A549 (cell line): ENCODE results near the gene CALML4. TPM values are rescaled to one million over a fixed set of nuclear protein-coding genes. Genes with fewer than 3 reads are reported as not detected.
A peak's percentile ranks its signal among the peaks of the same experiment; 100 is the strongest.

Source experiments
- ATAC-seq, 2 experiments: fragments of 200-7000 bp in 1 of 2; fragments of >200 bp in 1 of 2; cut with Nextera tagmentation in 1 of 2; cut with Tn5 transposase in 1 of 2; 3 replicates each; pipeline versions ENCODE4 v1.8.0 to v1.9.1; 2018 to 2020; ENCODE audit warnings: mild to moderate bottlenecking in 1 of 2, moderate library complexity in 1 of 2
- CTCF ChIA-PET: fragments of 300-600 bp; sonication (Branson Sonifier 250); formaldehyde crosslinking; extraction: SDS; loops from one replicate; lab custom pipeline; 2021; ENCODE audit warnings: antibody characterized with exemption, inconsistent platforms; lab: Yijun Ruan, JAX
- POLR2A ChIA-PET: fragments of 350-600 bp; formaldehyde crosslinking; extraction: SDS; loops from one replicate; lab custom pipeline; 2021; ENCODE audit warnings: antibody characterized with exemption, inconsistent platforms; lab: Yijun Ruan, JAX
- DNase-seq, 2 experiments: peaks; one replicate each; pipeline versions ENCODE4 v3.0.0 to v3.0.0-alpha.2; 2011 to 2016; ENCODE audit warnings: low read depth in 1 of 2, low spot score in 1 of 2
- FAIRE-seq: peaks from 2 replicates; lab custom pipeline; 2011; peaks lifted over from hg19 to GRCh38; lab: Jason Lieb, UNC
- H3K27ac ChIP-seq, 2 experiments: fragments of >200 bp; sonication (Bioruptor Twin); formaldehyde crosslinking; 3 replicates each; pipeline ENCODE4 v1.5.1; 2016 to 2017
- H3K4me1 ChIP-seq: fragments of >200 bp; sonication (Bioruptor Twin); formaldehyde crosslinking; 3 replicates; pipeline ENCODE4 v1.6.1; 2016
- H3K4me2 ChIP-seq: fragments of >200 bp; sonication (Bioruptor Twin); formaldehyde crosslinking; 3 replicates; pipeline ENCODE4 v1.6.1; 2016
- H3K4me3 ChIP-seq: fragments of >200 bp; sonication (Bioruptor Twin); formaldehyde crosslinking; 3 replicates; pipeline ENCODE4 v1.5.1; 2016
- H3K9me3 ChIP-seq: fragments of >200 bp; sonication (Bioruptor Twin); formaldehyde crosslinking; 3 replicates; pipeline ENCODE4 v1.6.1; 2016
- CBX8 ChIP-seq: fragments of 200-600 bp; sonication (generic); IDR thresholded peaks from 2 replicates; pipeline ENCODE4 v1.6.1; 2016
- CEBPB ChIP-seq, 2 experiments: fragments of >200 bp in 1 of 2; sonication (Bioruptor Twin) in 1 of 2; formaldehyde crosslinking in 1 of 2; IDR thresholded peaks; 2 replicates each; pipeline ENCODE4 v1.6.1; 2012 to 2016
- ELK1 ChIP-seq: fragments of 150-350 bp; IDR thresholded peaks from 2 replicates; pipeline ENCODE4 v1.6.1; 2014; ENCODE audit warnings: low read depth, mild to moderate bottlenecking, low read length
- ESRRA ChIP-seq: fragments of 150-350 bp; IDR thresholded peaks from 2 replicates; pipeline ENCODE4 v1.6.1; 2014; ENCODE audit warnings: mild to moderate bottlenecking, low read length, borderline replicate concordance
- FOSL2 ChIP-seq, 2 experiments: fragments of 450-650 bp in 1 of 2; fragments of >200 bp in 1 of 2; sonication (Bioruptor Twin) in 1 of 2; formaldehyde crosslinking; IDR thresholded peaks; 2 replicates each; pipeline versions ENCODE4 v1.5.0 to v1.6.1; 2016 to 2020; ENCODE audit warnings: mild to moderate bottlenecking in 1 of 2, moderate library complexity in 1 of 2
- FOXS1 ChIP-seq: fragments of 250-450 bp; sonication (Bioruptor Pico); IDR thresholded peaks from 2 replicates; pipeline ENCODE4 v1.5.0; 2020; ENCODE audit warnings: mild to moderate bottlenecking, moderate library complexity
- HDAC2 ChIP-seq: fragments of 200-600 bp; sonication (generic); IDR thresholded peaks from 2 replicates; pipeline ENCODE4 v1.6.1; 2016
- HEYL ChIP-seq: fragments of 250-450 bp; sonication (Bioruptor Pico); IDR thresholded peaks from 2 replicates; pipeline ENCODE4 v1.8.0; 2021; ENCODE audit warnings: mild to moderate bottlenecking, moderate library complexity
- HOXA7 ChIP-seq: fragments of 250-450 bp; sonication (Bioruptor Pico); IDR thresholded peaks from 2 replicates; pipeline ENCODE4 v1.5.0; 2020; ENCODE audit warnings: mild to moderate bottlenecking, moderate library complexity
- HOXB13 ChIP-seq: fragments of 250-450 bp; sonication (Bioruptor Pico); IDR thresholded peaks from 2 replicates; pipeline ENCODE4 v1.5.0; 2020; ENCODE audit warnings: low read depth, mild to moderate bottlenecking, moderate library complexity
- HOXB5 ChIP-seq: fragments of 250-450 bp; sonication (Bioruptor Pico); IDR thresholded peaks from 2 replicates; pipeline ENCODE4 v1.5.0; 2020; ENCODE audit warnings: mild to moderate bottlenecking, moderate library complexity
- JUN ChIP-seq, 2 experiments: fragments of >200 bp; sonication (Bioruptor Twin); formaldehyde crosslinking; IDR thresholded peaks; 2 replicates in 1 of 2; 3 replicates in 1 of 2; pipeline ENCODE4 v1.6.1; 2016 to 2017
- JUNB ChIP-seq: fragments of >200 bp; sonication (Bioruptor Twin); formaldehyde crosslinking; IDR thresholded peaks from 2 replicates; pipeline ENCODE4 v1.6.1; 2016
- KDM5A ChIP-seq: fragments of 200-600 bp; sonication (generic); IDR thresholded peaks from 2 replicates; pipeline ENCODE4 v1.6.1; 2016; ENCODE audit warnings: antibody characterized with exemption, mild to moderate bottlenecking
- MAFK ChIP-seq: fragments of 450-650 bp; IDR thresholded peaks from 2 replicates; pipeline ENCODE4 v1.6.1; 2014; ENCODE audit not compliant: partially characterized antibody
- NFE2L2 ChIP-seq: fragments of 150-350 bp; conservative IDR thresholded peaks from 2 replicates; pipeline ENCODE4 v1.6.1; 2014; ENCODE audit warnings: low read length
- NPAS2 ChIP-seq: fragments of 250-450 bp; sonication (Bioruptor Pico); IDR thresholded peaks from 2 replicates; pipeline ENCODE4 v1.8.0; 2022; ENCODE audit warnings: mild to moderate bottlenecking, moderate library complexity, borderline replicate concordance
- NR3C1 ChIP-seq: fragments of >200 bp; sonication (Bioruptor Twin); formaldehyde crosslinking; IDR thresholded peaks from 3 replicates; pipeline ENCODE4 v1.6.1; 2017
- POLR2A ChIP-seq: IDR thresholded peaks from 2 replicates; pipeline ENCODE4 v1.6.1; 2012; ENCODE audit warnings: mild to moderate bottlenecking, low read length
- POLR2AphosphoS2 ChIP-seq: conservative IDR thresholded peaks from 2 replicates; pipeline ENCODE4 v1.6.1; 2012; ENCODE audit warnings: low read length, improper control_type of control experiment, inconsistent platforms
- REST ChIP-seq: fragments of 200-600 bp; sonication (generic); IDR thresholded peaks from 2 replicates; pipeline ENCODE4 v1.6.1; 2016; ENCODE audit warnings: antibody characterized with exemption, mild to moderate bottlenecking, moderate library complexity
- RNF2 ChIP-seq: fragments of 200-600 bp; sonication (generic); IDR thresholded peaks from 2 replicates; pipeline ENCODE4 v1.6.1; 2016; ENCODE audit warnings: low read depth, mild to moderate bottlenecking, antibody characterized with exemption, moderate library complexity, borderline replicate concordance
- SMC3 ChIP-seq: fragments of >200 bp; sonication (Bioruptor Twin); formaldehyde crosslinking; IDR thresholded peaks from 3 replicates; pipeline ENCODE4 v1.6.1; 2018; ENCODE audit warnings: inconsistent platforms
- USF2 ChIP-seq: fragments of 450-650 bp; IDR thresholded peaks from 2 replicates; pipeline ENCODE4 v1.6.1; 2014; ENCODE audit warnings: antibody characterized with exemption
- ZC3H11A ChIP-seq: fragments of 450-650 bp; IDR thresholded peaks from 2 replicates; pipeline ENCODE4 v1.6.1; 2014; ENCODE audit warnings: antibody characterized with exemption, mild to moderate bottlenecking
- ZNF302 ChIP-seq: fragments of 250-450 bp; sonication (Bioruptor Pico); IDR thresholded peaks from 2 replicates; pipeline ENCODE4 v1.9.0; 2021; ENCODE audit warnings: inconsistent platforms, mild to moderate bottlenecking, moderate library complexity
- ZSCAN20 ChIP-seq: fragments of 250-450 bp; sonication (Bioruptor Pico); IDR thresholded peaks from 2 replicates; pipeline ENCODE4 v1.8.0; 2022; ENCODE audit warnings: mild to moderate bottlenecking, moderate library complexity
- WGBS: methylation state at CpG from one replicate; pipeline ENCODE4 v1.1.6; 2017; ENCODE audit errors: missing lambda C conversion rate; 5-methylcytosine and 5-hydroxymethylcytosine counted together
- polyA plus RNA-seq, 4 experiments: library from polyadenylated mRNA; depleted of rRNA in 3 of 4; stranded (reverse); fragments of >200 nt; fragmentation: RNase III in 1 of 4; extraction: RNeasy Plus Mini Kit Qiagen cat#74134 plus additional on column Dnase treatment in 1 of 4; gene quantifications; 2 replicates in 3 of 4; 3 replicates in 1 of 4; pipeline ENCODE4 v1.2.3, GENCODE V29; 2011 to 2017
- TF ChIP-seq, protein P1 (sequence below): IDR thresholded peaks from 2 replicates; pipeline ENCODE4 v1.6.1; 2012

CALML4 gene
- polyA plus RNA-seq, 2 of the 4 experiments (the other 2 are of a cell fraction) = 12.1 to 18.2 TPM

DNA sequence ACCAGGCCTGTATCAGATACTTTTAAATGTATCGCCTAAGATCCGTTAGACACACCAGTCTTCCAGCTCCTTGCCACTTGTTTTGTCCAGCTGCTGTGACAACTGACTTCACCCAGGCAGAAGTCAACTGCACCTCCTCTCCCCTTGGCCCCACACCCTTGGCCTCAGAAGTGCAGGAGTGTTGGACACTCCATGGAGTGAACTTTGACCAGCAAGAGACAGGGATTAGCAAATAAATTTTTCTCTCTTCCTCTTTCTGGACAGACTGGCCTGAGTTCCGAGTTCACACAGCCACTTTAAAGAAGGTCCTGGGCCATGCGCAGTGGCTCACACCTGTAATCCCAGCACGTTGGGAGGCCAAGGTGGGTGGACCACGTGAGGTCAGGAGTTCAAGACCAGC, 27.3 kb upstream of the CALML4 start:
- ChIA-PET POLR2A (no interaction called here), CTCF (interaction anchor here (0.6 to 1.7 kb wide), 4 partner anchors 9 to 1244 kb away, joined by 3 to 6 read pairs (median 4); no protein-coding TSS in a partner anchor)
- Histone ChIP-seq H3K4me1 (peaks cover 22% of the 10 kb centered on the region), H3K27ac (no peak overlapping the region), H3K9me3 (no peaks in the 10 kb centered on the region), H3K4me2 (peak overlapping the region; percentile 27; the same call in 1 of the 3 replicates), H3K4me3 (no peak overlapping the region)
- DNase-seq (no peak), FAIRE-seq (no peak), ATAC-seq (no peak)
- WGBS = 71% methylated on average over 6 of the region's 6 CpGs
- TF ChIP-seq JUNB (no peak), ZC3H11A (no peak), POLR2A (no peak), ZSCAN20 (CRISPR knock-in tag) (no peak), MAFK (no peak), ESRRA (no peak), HOXB13 (CRISPR knock-in tag) (no peak), CEBPB (IDR thresholded peaks at IDR 0.05) (no peak), RNF2 (no peak), NFE2L2 (no peak), ZNF302 (CRISPR knock-in tag) (no peak), SMC3 (no peak), HOXB5 (CRISPR knock-in tag) (no peak), HEYL (CRISPR knock-in tag) (no peak)
- TF ChIP-seq, protein P1, sequence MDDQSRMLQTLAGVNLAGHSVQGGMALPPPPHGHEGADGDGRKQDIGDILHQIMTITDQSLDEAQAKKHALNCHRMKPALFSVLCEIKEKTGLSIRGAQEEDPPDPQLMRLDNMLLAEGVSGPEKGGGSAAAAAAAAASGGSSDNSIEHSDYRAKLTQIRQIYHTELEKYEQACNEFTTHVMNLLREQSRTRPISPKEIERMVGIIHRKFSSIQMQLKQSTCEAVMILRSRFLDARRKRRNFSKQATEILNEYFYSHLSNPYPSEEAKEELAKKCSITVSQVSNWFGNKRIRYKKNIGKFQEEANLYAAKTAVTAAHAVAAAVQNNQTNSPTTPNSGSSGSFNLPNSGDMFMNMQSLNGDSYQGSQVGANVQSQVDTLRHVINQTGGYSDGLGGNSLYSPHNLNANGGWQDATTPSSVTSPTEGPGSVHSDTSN = no peak

DNA sequence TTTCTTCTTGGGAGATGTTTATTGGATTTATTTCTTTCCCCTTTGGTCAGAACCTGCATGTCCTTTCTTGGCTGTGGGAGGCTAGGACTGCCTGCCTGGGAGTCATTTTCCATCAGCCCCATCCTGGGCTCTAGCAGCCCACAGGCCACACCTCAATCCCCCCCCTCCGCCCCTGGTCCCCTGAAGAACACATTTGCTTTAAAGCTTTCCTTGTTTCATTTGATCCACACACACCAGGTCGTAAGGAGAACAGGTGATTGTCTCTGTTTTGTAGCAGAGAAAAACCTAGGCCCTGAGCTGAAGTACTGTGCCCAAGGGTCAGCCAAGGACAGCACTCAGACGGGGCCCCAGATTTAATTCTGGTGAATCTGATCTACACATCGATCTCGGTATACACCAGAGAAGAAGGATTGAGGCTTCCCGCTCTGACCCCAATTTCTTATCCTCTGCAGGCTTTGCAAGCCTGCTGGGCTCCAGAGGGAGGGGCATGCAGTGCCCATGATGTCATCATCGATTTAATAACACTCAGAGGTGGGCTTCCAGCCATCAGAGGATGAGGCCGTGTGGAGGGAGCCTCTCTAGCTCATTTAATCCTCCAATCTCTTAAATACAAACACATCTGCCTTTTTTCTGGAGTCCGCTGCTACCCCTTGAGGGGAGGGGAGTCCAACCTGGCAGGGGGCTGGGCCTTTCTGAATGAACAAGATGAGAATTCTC, 26.1 kb upstream of the CALML4 start:
- POLR2A ChIA-PET = interaction anchor here (0.6 kb wide), 1 partner anchor 1704 kb away, joined by 4 read pairs; no protein-coding TSS in a partner anchor
- no peak for ATAC-seq
- WGBS = 74% methylated on average over 9 of the region's 9 CpGs
- H3K27ac ChIP-seq = no peak overlapping the region
- CTCF ChIA-PET = interaction anchor here (0.8 to 2.0 kb wide), 7 partner anchors 10 to 694 kb away, joined by 3 to 8 read pairs (median 5); no protein-coding TSS in a partner anchor
- H3K4me2 ChIP-seq = no peak overlapping the region
- TF ChIP-seq, protein P1 = no peak
- TF ChIP-seq ZC3H11A (no peak), FOXS1 (CRISPR knock-in tag) (no peak), USF2 (no peak), REST (no peak), NR3C1 (no peak), JUN (IDR thresholded peaks at IDR 0.05) (no peak), POLR2AphosphoS2 (no peak), HOXA7 (CRISPR knock-in tag) (no peak), MAFK (no peak), NPAS2 (CRISPR knock-in tag) (no peak), HEYL (CRISPR knock-in tag) (no peak), HDAC2 (no peak), CBX8 (no peak), ELK1 (no peak), FOSL2 (IDR thresholded peaks at IDR 0.05) (no peak), FOSL2 (CRISPR knock-in tag; IDR thresholded peaks at IDR 0.05) (no peak), KDM5A (no peak)
- H3K9me3 ChIP-seq = no peaks in the 10 kb centered on the region
- H3K4me3 ChIP-seq = no peak overlapping the region
- no peak for DNase-seq
- H3K4me1 ChIP-seq = peaks cover 25% of the 10 kb centered on the region
- no peak for FAIRE-seq
